ENCODE measurements around the gene RRP9.

GRCh38 chr3:51975852-51976549, 34.3 kb upstream of the RRP9 start:
- TF ChIP-seq ATF3 (IDR thresholded peaks at IDR 0.05) = no peak
- TF ChIP-seq, protein P1, sequence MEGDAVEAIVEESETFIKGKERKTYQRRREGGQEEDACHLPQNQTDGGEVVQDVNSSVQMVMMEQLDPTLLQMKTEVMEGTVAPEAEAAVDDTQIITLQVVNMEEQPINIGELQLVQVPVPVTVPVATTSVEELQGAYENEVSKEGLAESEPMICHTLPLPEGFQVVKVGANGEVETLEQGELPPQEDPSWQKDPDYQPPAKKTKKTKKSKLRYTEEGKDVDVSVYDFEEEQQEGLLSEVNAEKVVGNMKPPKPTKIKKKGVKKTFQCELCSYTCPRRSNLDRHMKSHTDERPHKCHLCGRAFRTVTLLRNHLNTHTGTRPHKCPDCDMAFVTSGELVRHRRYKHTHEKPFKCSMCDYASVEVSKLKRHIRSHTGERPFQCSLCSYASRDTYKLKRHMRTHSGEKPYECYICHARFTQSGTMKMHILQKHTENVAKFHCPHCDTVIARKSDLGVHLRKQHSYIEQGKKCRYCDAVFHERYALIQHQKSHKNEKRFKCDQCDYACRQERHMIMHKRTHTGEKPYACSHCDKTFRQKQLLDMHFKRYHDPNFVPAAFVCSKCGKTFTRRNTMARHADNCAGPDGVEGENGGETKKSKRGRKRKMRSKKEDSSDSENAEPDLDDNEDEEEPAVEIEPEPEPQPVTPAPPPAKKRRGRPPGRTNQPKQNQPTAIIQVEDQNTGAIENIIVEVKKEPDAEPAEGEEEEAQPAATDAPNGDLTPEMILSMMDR (IDR thresholded peaks at IDR 0.05; ENCODE audit: low read depth, low read length, missing input control) = no peak
- no peak for TF ChIP-seq JUND (IDR thresholded peaks at IDR 0.05)
- TF ChIP-seq SP1 (IDR thresholded peaks at IDR 0.05) = no peak
